Breast epithelium (tissue), 4 donors: Measurements from ENCODE around the gene MTHFD1. TPM values are rescaled to one million over a fixed set of nuclear protein-coding genes. Genes with fewer than 3 reads are reported as not detected.

Experiments
- DNase-seq, 2 donors: peaks; one replicate each; pipeline ENCODE4 v3.0.0-alpha.2; 2019; ENCODE audit warnings: low spot score in 2 of 2
- H3K27ac ChIP-seq, 2 donors: fragments of 200-600 bp; sonication (generic) in 1 of 2; one replicate each; pipeline ENCODE4 v1.5.1; 2016 to 2019; ENCODE audit warnings: mild to moderate bottlenecking in 1 of 2
- H3K27me3 ChIP-seq, 2 donors: fragments of 200-600 bp; sonication (generic) in 1 of 2; one replicate each; pipeline versions ENCODE4 v1.5.1 to v1.6.0; 2017 to 2019; ENCODE audit warnings: control low read depth in 1 of 2, mild to moderate bottlenecking in 1 of 2
- H3K36me3 ChIP-seq: fragments of 200-600 bp; one replicate; pipeline ENCODE4 v1.5.1; 2019
- H3K4me1 ChIP-seq, 2 donors: fragments of 200-600 bp; sonication (generic); one replicate each; pipeline ENCODE4 v1.5.1; 2016 to 2019; ENCODE audit warnings: control low read depth in 1 of 2
- H3K4me3 ChIP-seq, 3 donors: fragments of 200-600 bp; sonication (generic); 1 replicate in 2 of 3; 2 replicates in 1 of 3; pipeline ENCODE4 v1.5.1; 2016 to 2019; ENCODE audit warnings: mild to moderate bottlenecking in 3 of 3, moderate library complexity in 2 of 3
- H3K9me3 ChIP-seq, 2 donors: fragments of 200-600 bp; sonication (generic) in 1 of 2; one replicate each; pipeline ENCODE4 v1.5.1; 2016 to 2019; ENCODE audit warnings: control low read depth in 1 of 2
- CTCF ChIP-seq, 3 donors: fragments of 450-650 bp; IDR thresholded peaks; one replicate each; pipeline ENCODE4 v1.5.1; 2016 to 2017; ENCODE audit warnings: antibody characterized with exemption in 3 of 3, mild to moderate bottlenecking in 3 of 3, moderate library complexity in 3 of 3
- POLR2A ChIP-seq: fragments of 450-650 bp; IDR thresholded peaks from one replicate; pipeline ENCODE4 v1.6.1; 2016; ENCODE audit warnings: antibody characterized with exemption, mild to moderate bottlenecking, moderate library complexity
- POLR2AphosphoS5 ChIP-seq, 3 donors: sonication (generic); formaldehyde crosslinking; IDR thresholded peaks; one replicate each; pipeline ENCODE4 v1.6.1; 2017; ENCODE audit warnings: antibody characterized with exemption in 3 of 3
- intact Hi-C: fragments of 100-400 bp; cut with DNase I; formaldehyde crosslinking; loops from one replicate; pipeline ENCODE4 v1.15.1; 2023; ENCODE audit warnings: low total_unique reads
- total RNA-seq, 3 donors: library from RNA; depleted of rRNA; stranded (reverse); fragments of >200 nt; gene quantifications; one replicate each; pipeline ENCODE4 v1.1.0, GENCODE V29; 2016

The MTHFD1 gene
- total RNA-seq, 3 donors from 2014 or later, result 48.5 to 126 (median 50.3) TPM

GRCh38 chr14:64463873-64464272 is 75.7 kb downstream of the MTHFD1 start:
- Histone ChIP-seq H3K27me3 (no peaks in the 10 kb centered on the region), H3K36me3 (no peaks in the 10 kb centered on the region), H3K4me1 (no peaks in the 10 kb centered on the region), H3K9me3 (no peaks in the 10 kb centered on the region), H3K27ac (no peak overlapping the region), H3K4me3 (no peak overlapping the region)
- TF ChIP-seq POLR2AphosphoS5 (IDR thresholded peaks at IDR 0.05), result no peak
- TF ChIP-seq CTCF (IDR thresholded peaks at IDR 0.05), result no peak
- TF ChIP-seq POLR2A, result no peak
- intact Hi-C loops, result no loop called here
- no peak for DNase-seq

- DNase-seq, result no peak
- no peaks in the 10 kb centered on the region for H3K36me3 ChIP-seq
- no peak for TF ChIP-seq POLR2AphosphoS5 (IDR thresholded peaks at IDR 0.05)
- no peak for TF ChIP-seq CTCF (IDR thresholded peaks at IDR 0.05)
- TF ChIP-seq POLR2A, result no peak
- H3K4me1 ChIP-seq, result no peaks in the 10 kb centered on the region
- no peaks in the 10 kb centered on the region for H3K9me3 ChIP-seq
- peak overlapping the region in 1 of 2 donors; percentile 61 for H3K27ac ChIP-seq
- intact Hi-C loops, result no loop called here
- no peaks in the 10 kb centered on the region for H3K27me3 ChIP-seq
- peak overlapping the region; percentile 65 to 92 (median 68) for H3K4me3 ChIP-seq
Observed at GRCh38 chr14:64464651-64465050, 76.5 kb downstream of the MTHFD1 start.

- H3K27ac ChIP-seq, result peak within 1 kb of the TSS; percentile 59 to 61
- intact Hi-C loops, result no loop called here
- DNase-seq, result no peak
Observed at GRCh38 chr14:64465191-64465822, 77.2 kb downstream of the MTHFD1 start, which contains the start of gene AKAP5. TSS of gene AKAP5 (plus strand) at chr14:64465499. CDS start at chr14:64468395, 2,896 bp downstream.

GRCh38 chr14:64465831-64466554 is 77.8 kb downstream of the MTHFD1 start:
- intact Hi-C loops, result no loop called here
- H3K4me1 ChIP-seq, result no peaks in the 10 kb centered on the region
- no peaks in the 10 kb centered on the region for H3K36me3 ChIP-seq
- peak overlapping the region; percentile 59 to 61 for H3K27ac ChIP-seq
- H3K9me3 ChIP-seq, result no peaks in the 10 kb centered on the region
- no peak for DNase-seq
- no peak for TF ChIP-seq CTCF (IDR thresholded peaks at IDR 0.05)
- TF ChIP-seq POLR2A, result no peak
- no peak for TF ChIP-seq POLR2AphosphoS5 (IDR thresholded peaks at IDR 0.05)
- H3K27me3 ChIP-seq, result no peaks in the 10 kb centered on the region
- H3K4me3 ChIP-seq, result peak overlapping the region; percentile 65 to 92 (median 68)

More at GRCh38 chr14:64465191-64465822, 77.2 kb downstream of the MTHFD1 start, which contains the start of gene AKAP5:
- Histone ChIP-seq H3K4me3 (peak within 1 kb of the TSS; percentile 65 to 92 (median 68)), H3K4me1 (no peaks in the 10 kb centered on the region), H3K27me3 (no peaks in the 10 kb centered on the region), H3K36me3 (no peaks in the 10 kb centered on the region), H3K9me3 (no peaks in the 10 kb centered on the region)
- no peak for TF ChIP-seq CTCF (IDR thresholded peaks at IDR 0.05)
- no peak for TF ChIP-seq POLR2A
- no peak for TF ChIP-seq POLR2AphosphoS5 (IDR thresholded peaks at IDR 0.05)

GRCh38 chr14:64467101-64467500 is 78.9 kb downstream of the MTHFD1 start:
- intact Hi-C loops, result no loop called here
- no peak for DNase-seq

More at GRCh38 chr14:64467101-64467500, 78.9 kb downstream of the MTHFD1 start:
- TF ChIP-seq POLR2A (no peak), POLR2AphosphoS5 (IDR thresholded peaks at IDR 0.05) (no peak), CTCF (IDR thresholded peaks at IDR 0.05) (no peak)
- no peaks in the 10 kb centered on the region for H3K27me3 ChIP-seq
- H3K4me3 ChIP-seq, result no peak overlapping the region
- no peak overlapping the region for H3K27ac ChIP-seq
- no peaks in the 10 kb centered on the region for H3K36me3 ChIP-seq
- H3K9me3 ChIP-seq, result no peaks in the 10 kb centered on the region
- no peaks in the 10 kb centered on the region for H3K4me1 ChIP-seq
